IMR-90 (cell line): ENCODE results near the gene ADD3. TPM values are rescaled to one million over a fixed set of nuclear protein-coding genes. Genes with fewer than 3 reads are reported as not detected.

Source experiments
- ATAC-seq: fragments of 200-7000 bp; cut with Tn5 transposase; 2 replicates; pipeline ENCODE4 v1.9.1; 2020; ENCODE audit warnings: low read depth, mild to moderate bottlenecking, moderate library complexity
- BruUV-seq: library from RNA; stranded (reverse); fragments of 400-500 nt; replicated peaks from 2 replicates; lab custom pipeline; 2021; lab: Mats Ljungman, UMichigan
- CTCF ChIA-PET: fragments of 300-600 bp; formaldehyde crosslinking; extraction: SDS; loops from one replicate; lab custom pipeline; 2021; ENCODE audit warnings: antibody characterized with exemption; lab: Yijun Ruan, JAX
- POLR2A ChIA-PET: fragments of 300-600 bp; sonication (Branson Sonifier 250); formaldehyde crosslinking; loops from one replicate; lab custom pipeline; 2022; ENCODE audit warnings: antibody characterized with exemption; ENCODE audit not compliant: unreplicated experiment; lab: Charles Lee
- DNase-seq: peaks from one replicate; pipeline ENCODE4 v3.0.0; 2013
- H2AFZ ChIP-seq: replicated peaks from 2 replicates; pipeline ENCODE3; 2013; ENCODE audit warnings: low read length, mild to moderate bottlenecking; ENCODE audit not compliant: poor library complexity
- H2AK5ac ChIP-seq: 2 replicates; pipeline ENCODE4 v1.6.1; 2013; ENCODE audit warnings: low read depth, low read length, inconsistent platforms
- H2AK9ac ChIP-seq: replicated peaks from 2 replicates; pipeline ENCODE3; 2013; ENCODE audit warnings: mild to moderate bottlenecking, low read depth, low read length, moderate library complexity; ENCODE audit not compliant: poor library complexity
- H2BK120ac ChIP-seq: 2 replicates; pipeline ENCODE4 v1.6.1; 2013; ENCODE audit warnings: low read depth, low read length, inconsistent platforms
- H2BK15ac ChIP-seq: 3 replicates; pipeline ENCODE4 v1.6.1; 2013; ENCODE audit warnings: low read depth, low read length, inconsistent platforms
- H2BK20ac ChIP-seq: 2 replicates; pipeline ENCODE4 v1.6.1; 2013; ENCODE audit warnings: low read depth, mild to moderate bottlenecking, inconsistent platforms, low read length, moderate library complexity
- H2BK5ac ChIP-seq: 2 replicates; pipeline ENCODE4 v1.6.1; 2013; ENCODE audit warnings: mild to moderate bottlenecking, low read depth, low read length, inconsistent platforms; ENCODE audit not compliant: poor library complexity, severe bottlenecking
- H3K14ac ChIP-seq: replicated peaks from 2 replicates; pipeline ENCODE4 v1.6.1; 2013; ENCODE audit warnings: low read depth, low read length, inconsistent platforms
- H3K18ac ChIP-seq: 2 replicates; pipeline ENCODE4 v1.6.1; 2013; ENCODE audit warnings: low read depth, low read length, control low read depth
- H3K23ac ChIP-seq: 2 replicates; pipeline ENCODE4 v1.6.1; 2013; ENCODE audit warnings: low read depth, low read length, inconsistent platforms
- H3K27ac ChIP-seq: 2 replicates; pipeline ENCODE4 v1.5.1; 2013; ENCODE audit warnings: mild to moderate bottlenecking, control low read depth, low read length; ENCODE audit not compliant: insufficient read depth
- H3K27me3 ChIP-seq: 2 replicates; pipeline ENCODE4 v1.6.1; 2013; ENCODE audit warnings: low read length; ENCODE audit not compliant: control insufficient read depth, insufficient read depth
- H3K36me3 ChIP-seq: 2 replicates; pipeline ENCODE4 v1.6.1; 2013; ENCODE audit warnings: low read length, mixed read lengths; ENCODE audit not compliant: control insufficient read depth, insufficient read depth
- H3K4ac ChIP-seq: 2 replicates; pipeline ENCODE4 v1.6.1; 2013; ENCODE audit warnings: low read depth, low read length, inconsistent platforms
- H3K4me1 ChIP-seq: 2 replicates; pipeline ENCODE4 v1.6.1; 2013; ENCODE audit warnings: low read length, mixed read lengths; ENCODE audit not compliant: control insufficient read depth, insufficient read depth
- H3K4me2 ChIP-seq: 2 replicates; pipeline ENCODE4 v1.6.1; 2013; ENCODE audit warnings: low read depth, mild to moderate bottlenecking, control low read depth, low read length, moderate library complexity
- H3K4me3 ChIP-seq: 2 replicates; pipeline ENCODE4 v1.5.1; 2013; ENCODE audit warnings: low read depth, mild to moderate bottlenecking, control low read depth, low read length, moderate library complexity; ENCODE audit not compliant: insufficient read depth
- H3K56ac ChIP-seq: 2 replicates; pipeline ENCODE4 v1.6.1; 2013; ENCODE audit warnings: low read length, inconsistent platforms; ENCODE audit not compliant: insufficient read depth; ENCODE audit errors: extremely low read depth
- H3K79me1 ChIP-seq, 2 experiments: 2 replicates each; pipeline ENCODE4 v1.6.1; 2013; ENCODE audit warnings: low read length in 2 of 2, inconsistent platforms in 1 of 2, low read depth in 1 of 2
- H3K9ac ChIP-seq: 2 replicates; pipeline ENCODE4 v1.6.1; 2013; ENCODE audit warnings: low read depth, low read length, control low read depth
- H3K9me1 ChIP-seq: 2 replicates; pipeline ENCODE4 v1.6.1; 2013; ENCODE audit warnings: low read length, inconsistent platforms; ENCODE audit not compliant: insufficient read depth
- H3K9me3 ChIP-seq: 2 replicates; pipeline ENCODE4 v1.6.1; 2013; ENCODE audit warnings: low read length; ENCODE audit not compliant: control insufficient read depth, insufficient read depth
- H4K20me1 ChIP-seq: 2 replicates; pipeline ENCODE4 v1.6.1; 2013; ENCODE audit warnings: low read length, inconsistent platforms; ENCODE audit not compliant: insufficient read depth
- H4K5ac ChIP-seq: 2 replicates; pipeline ENCODE4 v1.6.1; 2013; ENCODE audit warnings: mild to moderate bottlenecking, low read depth, low read length, control low read depth
- H4K8ac ChIP-seq, 2 experiments: 2 replicates each; pipeline ENCODE4 v1.6.1; 2013; ENCODE audit warnings: low read depth in 2 of 2, low read length in 2 of 2, control low read depth in 1 of 2, inconsistent platforms in 1 of 2
- H4K91ac ChIP-seq: 2 replicates; pipeline ENCODE4 v1.6.1; 2013; ENCODE audit warnings: low read depth, low read length, inconsistent platforms; ENCODE audit not compliant: insufficient read depth
- CEBPB ChIP-seq: IDR thresholded peaks from 2 replicates; pipeline ENCODE4 v1.6.1; 2012; ENCODE audit warnings: low read depth, low read length, improper control_type of control experiment
- MAFK ChIP-seq: IDR thresholded peaks from 2 replicates; pipeline ENCODE4 v1.6.1; 2012; ENCODE audit warnings: low read depth, low read length, improper control_type of control experiment
- MAZ ChIP-seq: IDR thresholded peaks from 2 replicates; pipeline ENCODE4 v1.6.1; 2012; ENCODE audit warnings: low read depth, mild to moderate bottlenecking, low read length, improper control_type of control experiment, moderate library complexity, borderline replicate concordance
- NFE2L2 ChIP-seq: fragments of 150-350 bp; IDR thresholded peaks from 2 replicates; pipeline ENCODE4 v1.6.1; 2016; ENCODE audit warnings: low read depth, mild to moderate bottlenecking, low read length
- RCOR1 ChIP-seq: IDR thresholded peaks from 2 replicates; pipeline ENCODE4 v1.6.1; 2012; ENCODE audit warnings: mild to moderate bottlenecking, low read length, improper control_type of control experiment; ENCODE audit not compliant: insufficient replicate concordance
- WGBS, 2 experiments: methylation state at CpG; one replicate each; pipeline versions ENCODE4 v1.1.5 to v1.1.7; 2013; ENCODE audit warnings: missing lambda C conversion rate in 2 of 2; ENCODE audit not compliant: insufficient read length in 1 of 2; ENCODE audit errors: extremely low coverage in 2 of 2; 5-methylcytosine and 5-hydroxymethylcytosine counted together
- dilution Hi-C: fragments of 300-500 bp; cut with HindIII; formaldehyde crosslinking; loops from one replicate; pipeline ENCODE4 v1.14.3; 2018; ENCODE audit warnings: low sequenced_read_pairs; ENCODE audit not compliant: unreplicated experiment
- in situ Hi-C: fragments of 300-500 bp; cut with MboI; formaldehyde crosslinking; loops from 3 replicates; pipeline ENCODE4 v1.14.3; 2019; ENCODE audit warnings: low sequenced_read_pairs, inconsistent platforms, mixed read lengths
- intact Hi-C: fragments of 100-400 bp; cut with micrococcal nuclease; formaldehyde crosslinking; loops from 2 replicates; pipeline ENCODE4 v1.10.0; 2022
- polyA plus RNA-seq, 3 experiments: library from polyadenylated mRNA; depleted of rRNA; stranded (reverse); fragments of >200 nt; gene quantifications; 2 replicates each; pipeline ENCODE4 v1.2.3, GENCODE V29; 2012; ENCODE audit warnings: low replicate concordance in 1 of 3
- total RNA-seq: library from RNA; depleted of rRNA; stranded (reverse); fragments of >200 nt; gene quantifications from 2 replicates; pipeline ENCODE4 v1.2.3, GENCODE V29; 2012

ADD3 gene
- total and polyA plus RNA-seq, 2 of the 4 experiments (the other 2 are of a cell fraction), result 138 to 212 TPM

DNA sequence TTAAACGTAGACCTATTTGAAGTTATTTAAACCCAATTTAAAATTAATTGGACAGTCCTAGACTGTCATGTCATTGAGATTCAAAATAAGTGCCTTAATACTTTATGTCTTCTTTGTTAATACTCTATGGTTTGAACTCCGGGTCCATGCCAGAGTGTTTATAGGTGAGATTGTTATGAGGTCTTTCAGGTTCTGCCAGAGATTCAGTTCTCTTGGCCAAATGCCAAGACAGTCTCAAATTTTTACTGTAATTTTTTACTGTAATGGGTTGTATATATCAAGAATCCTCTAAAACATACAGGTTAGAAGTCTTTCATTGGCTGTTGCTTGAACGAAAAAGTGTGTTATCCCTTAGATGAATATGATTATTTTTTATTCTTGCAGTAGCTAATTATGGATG lies 3.9 kb downstream of the ADD3 start:
- peaks cover 32% of the 10 kb centered on the region for H4K20me1 ChIP-seq
- ATAC-seq, result no peak
- no peaks in the 10 kb centered on the region for H3K9me3 ChIP-seq
- H2AFZ ChIP-seq, result no peak overlapping the region
- H4K91ac ChIP-seq, result no peak overlapping the region
- H3K27ac ChIP-seq, result no peak overlapping the region
- no peak overlapping the region for H3K4ac ChIP-seq
- no peak overlapping the region for H3K23ac ChIP-seq
- no peak overlapping the region for H2AK5ac ChIP-seq
- no peaks in the 10 kb centered on the region for H3K36me3 ChIP-seq
- H3K79me1 ChIP-seq, result peaks cover 29 to 62% of the 10 kb centered on the region in 2 experiments
- DNase-seq, result no peak
- H3K18ac ChIP-seq, result no peak overlapping the region
- H3K4me1 ChIP-seq, result peaks cover 6% of the 10 kb centered on the region
- H3K9ac ChIP-seq, result no peak overlapping the region
- H3K4me3 ChIP-seq, result no peak overlapping the region
- H3K56ac ChIP-seq, result no peak overlapping the region
- no peaks in the 10 kb centered on the region for H3K27me3 ChIP-seq
- TF ChIP-seq MAZ (no peak), MAFK (no peak), RCOR1 (no peak), CEBPB (no peak), NFE2L2 (no peak)
- no peak overlapping the region for H4K8ac ChIP-seq
- no peak overlapping the region for H3K4me2 ChIP-seq
- no peak overlapping the region for H3K14ac ChIP-seq
- no TSS peak for BruUV-seq
- H2BK5ac ChIP-seq, result no peak overlapping the region
- intact Hi-C loops (loop anchor here (2.0 kb wide), 1 partner anchor 13 kb away; no protein-coding TSS in a partner anchor), in situ Hi-C loops (no loop called here), dilution Hi-C loops (no loop called here)
- no peak overlapping the region for H2BK20ac ChIP-seq
- no CpG with 5 or more reads among the region's 3 CpGs for WGBS, 2 experiments
- no peak overlapping the region for H4K5ac ChIP-seq
- H3K9me1 ChIP-seq, result peaks cover 6% of the 10 kb centered on the region; the same call in 1 of the 2 replicates
- no peak overlapping the region for H2BK120ac ChIP-seq
- no peak overlapping the region for H2AK9ac ChIP-seq
- CTCF ChIA-PET, result interaction anchor here (0.5 to 0.7 kb wide), 2 partner anchors 42 to 140 kb away, joined by 3 read pairs; no protein-coding TSS in a partner anchor
- POLR2A ChIA-PET, result interaction anchor here (0.8 kb wide), 1 partner anchor 117 kb away, joined by 3 read pairs; no protein-coding TSS in a partner anchor
- H2BK15ac ChIP-seq, result no peak overlapping the region
